PC-3 (cell line): ENCODE data around the gene TRDN.

Source experiments
- EZH2phosphoT487 ChIP-seq: fragments of 300-600 bp; sonication (generic); IDR thresholded peaks from 2 replicates; pipeline ENCODE4 v1.6.1; 2018; ENCODE audit warnings: mild to moderate bottlenecking, antibody characterized with exemption, low read length, borderline replicate concordance
- TF ChIP-seq, protein P1 (sequence below): fragments of 300-600 bp; sonication (generic); conservative IDR thresholded peaks from 2 replicates; pipeline ENCODE4 v1.5.1; 2017; ENCODE audit warnings: antibody characterized with exemption, low read depth, mild to moderate bottlenecking, low read length

DNA sequence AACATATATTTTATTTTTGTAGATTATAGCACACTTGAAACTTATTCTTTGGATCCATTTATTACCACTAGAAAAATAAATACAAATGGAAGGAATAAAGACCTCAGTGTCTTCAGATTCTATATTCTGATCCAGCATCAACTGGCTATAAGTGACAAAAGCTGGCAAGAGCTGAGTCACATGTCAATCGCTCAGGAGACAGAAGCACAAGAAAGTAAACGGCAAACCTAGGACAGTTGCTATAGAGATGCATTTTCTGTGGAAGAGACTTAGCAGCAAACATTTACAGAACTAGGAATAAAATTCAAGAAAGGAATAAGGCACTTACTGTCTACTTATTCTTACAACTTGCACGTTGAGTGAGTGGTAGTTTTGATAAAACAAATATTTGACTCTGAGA, 410.4 kb downstream of the TRDN start:
- TF ChIP-seq, protein P1, sequence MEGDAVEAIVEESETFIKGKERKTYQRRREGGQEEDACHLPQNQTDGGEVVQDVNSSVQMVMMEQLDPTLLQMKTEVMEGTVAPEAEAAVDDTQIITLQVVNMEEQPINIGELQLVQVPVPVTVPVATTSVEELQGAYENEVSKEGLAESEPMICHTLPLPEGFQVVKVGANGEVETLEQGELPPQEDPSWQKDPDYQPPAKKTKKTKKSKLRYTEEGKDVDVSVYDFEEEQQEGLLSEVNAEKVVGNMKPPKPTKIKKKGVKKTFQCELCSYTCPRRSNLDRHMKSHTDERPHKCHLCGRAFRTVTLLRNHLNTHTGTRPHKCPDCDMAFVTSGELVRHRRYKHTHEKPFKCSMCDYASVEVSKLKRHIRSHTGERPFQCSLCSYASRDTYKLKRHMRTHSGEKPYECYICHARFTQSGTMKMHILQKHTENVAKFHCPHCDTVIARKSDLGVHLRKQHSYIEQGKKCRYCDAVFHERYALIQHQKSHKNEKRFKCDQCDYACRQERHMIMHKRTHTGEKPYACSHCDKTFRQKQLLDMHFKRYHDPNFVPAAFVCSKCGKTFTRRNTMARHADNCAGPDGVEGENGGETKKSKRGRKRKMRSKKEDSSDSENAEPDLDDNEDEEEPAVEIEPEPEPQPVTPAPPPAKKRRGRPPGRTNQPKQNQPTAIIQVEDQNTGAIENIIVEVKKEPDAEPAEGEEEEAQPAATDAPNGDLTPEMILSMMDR: no peak
- no peak for TF ChIP-seq EZH2phosphoT487
